Measurements from ENCODE around the gene ATP6V1A.

GRCh38 chr3:113829576-113830354, 82.9 kb downstream of the ATP6V1A start:
- TF ChIP-seq POLR2A (IDR thresholded peaks at IDR 0.05) (no peak), CTCF (IDR thresholded peaks at IDR 0.05) (no peak), POLR2AphosphoS5 (IDR thresholded peaks at IDR 0.05) (no peak)
